Kidney (tissue), 14 donors: ENCODE data around the gene BARX1. TPM values are rescaled to one million over a fixed set of nuclear protein-coding genes. Genes with fewer than 3 reads are reported as not detected.
A peak's percentile ranks its signal among the peaks of the same experiment; 100 is the strongest.
"Not testable (repeated sequence)": the region's sequence is repeated elsewhere in the genome, so short reads cannot be mapped to it uniquely, and the experiment has no call there.

Source experiments
- DNase-seq, 5 donors: peaks; one replicate each; pipeline ENCODE4 v3.0.0-alpha.2; 2013 to 2020
- FAIRE-seq: peaks from 2 replicates; lab custom pipeline; 2012; peaks lifted over from hg19 to GRCh38; lab: Jason Lieb, UNC
- H3K27ac ChIP-seq, 2 donors: one replicate each; pipeline ENCODE4 v1.7.0; 2013; ENCODE audit warnings: low read depth in 2 of 2, low read length in 2 of 2, inconsistent platforms in 1 of 2
- H3K27me3 ChIP-seq: one replicate; pipeline ENCODE4 v1.7.1; 2013; ENCODE audit warnings: low read length, inconsistent platforms; ENCODE audit not compliant: control insufficient read depth, insufficient read depth
- H3K36me3 ChIP-seq, 3 donors: one replicate each; pipeline versions ENCODE4 v1.7.0 to v1.7.1; 2013; ENCODE audit warnings: low read length in 3 of 3, control low read depth in 1 of 3, inconsistent platforms in 1 of 3; ENCODE audit not compliant: insufficient read depth in 3 of 3, control insufficient read depth in 2 of 3
- H3K4me1 ChIP-seq, 3 donors: one replicate each; pipeline versions ENCODE4 v1.7.0 to v1.7.1; 2013; ENCODE audit warnings: low read length in 3 of 3, inconsistent platforms in 1 of 3, low read depth in 1 of 3; ENCODE audit not compliant: control insufficient read depth in 2 of 3, insufficient read depth in 2 of 3
- H3K4me3 ChIP-seq, 3 donors: one replicate each; pipeline versions ENCODE4 v1.7.0 to v1.8.1; 2013; ENCODE audit warnings: low read length in 3 of 3, control low read depth in 1 of 3, inconsistent platforms in 1 of 3
- H3K9ac ChIP-seq, 3 donors: one replicate each; pipeline versions ENCODE4 v1.7.0 to v1.7.1; 2013; ENCODE audit warnings: low read length in 3 of 3, control low read depth in 1 of 3, inconsistent platforms in 1 of 3
- H3K9me3 ChIP-seq, 3 donors: one replicate each; pipeline versions ENCODE4 v1.7.0 to v1.7.1; 2013; ENCODE audit warnings: low read length in 3 of 3, control low read depth in 1 of 3, inconsistent platforms in 1 of 3; ENCODE audit not compliant: control insufficient read depth in 2 of 3, insufficient read depth in 1 of 3
- intact Hi-C: fragments of 100-400 bp; cut with DNase I; formaldehyde crosslinking; loops from one replicate; pipeline ENCODE4 v1.11.1; 2022
- polyA plus RNA-seq: library from polyadenylated mRNA; stranded (reverse); fragments of 350-450 nt; fragmentation: Illumina TruSeq; extraction: RNeasy Lipid Tissue Mini Kit (QIAGEN cat#74804); gene quantifications from one replicate; pipeline ENCODE4 v1.2.3, GENCODE V29; 2014; ENCODE audit warnings: low read depth, low replicate concordance; ENCODE audit not compliant: insufficient read depth
- total RNA-seq: library from RNA; stranded (reverse); fragmentation: NEBNext Ultra II Directional; extraction: Animal tissue kit (Norgen Biotek cat#: 25700); gene quantifications from one replicate; pipeline ENCODE4 v1.2.1, GENCODE V29; 2021
- TF ChIP-seq, protein P1 (sequence below): IDR thresholded peaks from 3 replicates; pipeline ENCODE4 v1.5.1; 2012; ENCODE audit warnings: mild to moderate bottlenecking, moderate library complexity, borderline replicate concordance; ENCODE audit not compliant: insufficient read depth; ENCODE audit errors: extremely low read depth
- donor health status: control.
- donor health status: control.
- donor health status: control.
- donor health status: control.
- donor health status: control.
- donor health status: DM: yes; HTN: yes; CAD: no.
- donor health status: Normal renal cell carcinoma (clear cell type).

Gene BARX1
- total and polyA plus RNA-seq, 2 donors from 2014 or later = not detected

DNA sequence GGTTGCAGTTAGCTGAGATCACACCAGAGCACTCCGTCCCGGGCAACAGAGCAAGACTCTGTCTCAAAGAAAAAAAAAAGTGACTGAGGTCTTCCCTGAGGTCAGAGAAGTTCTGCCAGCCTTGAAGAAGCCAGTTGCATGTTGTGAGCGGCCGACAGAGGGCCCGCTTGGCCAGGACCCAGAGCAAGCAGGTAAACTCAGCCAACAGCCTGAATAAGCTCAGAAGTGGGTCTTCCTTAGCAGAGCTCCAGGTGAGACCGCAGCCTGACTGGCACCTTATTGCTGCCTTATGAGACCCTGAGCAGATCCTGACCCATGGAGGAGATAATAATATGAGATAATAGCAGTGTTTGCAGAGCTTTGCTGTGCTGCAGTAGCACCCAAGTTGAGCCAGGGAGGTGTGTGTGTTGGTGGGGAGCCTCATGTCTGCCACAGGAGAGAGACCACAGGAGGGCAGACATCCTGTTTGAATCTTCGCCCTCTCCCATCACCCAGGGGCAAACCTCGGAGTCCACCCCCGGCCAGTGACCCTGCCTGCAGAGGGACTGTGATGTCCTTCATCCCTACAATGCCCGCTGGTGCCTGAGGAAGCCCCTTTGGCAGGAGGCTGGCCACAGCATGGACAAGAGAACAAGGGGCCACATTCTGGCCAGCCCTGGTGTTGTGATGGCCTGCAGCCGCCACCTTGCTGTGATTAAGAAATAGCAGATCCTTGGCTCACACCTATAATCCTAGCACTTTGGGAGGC is 10.8 kb upstream of the BARX1 start:
- Histone ChIP-seq H3K27me3 (peaks cover 15% of the 10 kb centered on the region), H3K36me3 (no peaks in the 10 kb centered on the region), H3K9ac (no peak overlapping the region), H3K4me3 (no peak overlapping the region), H3K27ac (no peak overlapping the region), H3K9me3 (no peaks in the 10 kb centered on the region), H3K4me1 (peaks cover 0 to 2% (median 0%) of the 10 kb centered on the region in 3 donors)
- no peak for FAIRE-seq
- DNase-seq = no peak
- TF ChIP-seq, protein P1, sequence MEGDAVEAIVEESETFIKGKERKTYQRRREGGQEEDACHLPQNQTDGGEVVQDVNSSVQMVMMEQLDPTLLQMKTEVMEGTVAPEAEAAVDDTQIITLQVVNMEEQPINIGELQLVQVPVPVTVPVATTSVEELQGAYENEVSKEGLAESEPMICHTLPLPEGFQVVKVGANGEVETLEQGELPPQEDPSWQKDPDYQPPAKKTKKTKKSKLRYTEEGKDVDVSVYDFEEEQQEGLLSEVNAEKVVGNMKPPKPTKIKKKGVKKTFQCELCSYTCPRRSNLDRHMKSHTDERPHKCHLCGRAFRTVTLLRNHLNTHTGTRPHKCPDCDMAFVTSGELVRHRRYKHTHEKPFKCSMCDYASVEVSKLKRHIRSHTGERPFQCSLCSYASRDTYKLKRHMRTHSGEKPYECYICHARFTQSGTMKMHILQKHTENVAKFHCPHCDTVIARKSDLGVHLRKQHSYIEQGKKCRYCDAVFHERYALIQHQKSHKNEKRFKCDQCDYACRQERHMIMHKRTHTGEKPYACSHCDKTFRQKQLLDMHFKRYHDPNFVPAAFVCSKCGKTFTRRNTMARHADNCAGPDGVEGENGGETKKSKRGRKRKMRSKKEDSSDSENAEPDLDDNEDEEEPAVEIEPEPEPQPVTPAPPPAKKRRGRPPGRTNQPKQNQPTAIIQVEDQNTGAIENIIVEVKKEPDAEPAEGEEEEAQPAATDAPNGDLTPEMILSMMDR = no peak
- intact Hi-C loops = loop anchor here (10.0 kb wide), 1 partner anchor 281 kb away; no protein-coding TSS in a partner anchor

DNA sequence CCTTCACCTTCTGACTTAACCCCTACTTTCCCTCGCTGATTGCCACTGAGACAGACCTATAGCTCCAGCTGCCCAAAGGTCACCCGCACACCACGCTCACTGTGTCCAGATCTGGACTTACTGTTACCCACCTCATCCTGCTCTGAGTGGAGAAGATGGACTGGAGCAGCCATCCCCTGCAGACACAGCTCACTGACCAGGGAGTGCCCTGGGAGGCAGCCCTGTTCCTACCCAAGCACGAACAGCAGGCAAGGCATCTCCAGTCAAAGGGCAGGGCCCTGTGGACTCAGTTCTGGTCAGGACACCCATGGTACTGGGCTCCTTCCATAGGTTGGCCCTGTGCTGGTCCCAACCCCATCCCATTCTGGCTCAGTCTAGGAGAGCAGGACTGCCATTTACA is 9.5 kb upstream of the BARX1 start:
- Histone ChIP-seq H3K4me3 (no peak overlapping the region), H3K9me3 (no peaks in the 10 kb centered on the region), H3K36me3 (no peaks in the 10 kb centered on the region), H3K9ac (no peak overlapping the region), H3K27me3 (peaks cover 28% of the 10 kb centered on the region), H3K27ac (no peak overlapping the region), H3K4me1 (peaks cover 0 to 5% (median 0%) of the 10 kb centered on the region in 3 donors)
- intact Hi-C loops = loop anchor here (10.0 kb wide), 1 partner anchor 280 kb away; no protein-coding TSS in a partner anchor
- FAIRE-seq (no peak), DNase-seq (no peak)
- TF ChIP-seq, protein P1 = no peak

DNA sequence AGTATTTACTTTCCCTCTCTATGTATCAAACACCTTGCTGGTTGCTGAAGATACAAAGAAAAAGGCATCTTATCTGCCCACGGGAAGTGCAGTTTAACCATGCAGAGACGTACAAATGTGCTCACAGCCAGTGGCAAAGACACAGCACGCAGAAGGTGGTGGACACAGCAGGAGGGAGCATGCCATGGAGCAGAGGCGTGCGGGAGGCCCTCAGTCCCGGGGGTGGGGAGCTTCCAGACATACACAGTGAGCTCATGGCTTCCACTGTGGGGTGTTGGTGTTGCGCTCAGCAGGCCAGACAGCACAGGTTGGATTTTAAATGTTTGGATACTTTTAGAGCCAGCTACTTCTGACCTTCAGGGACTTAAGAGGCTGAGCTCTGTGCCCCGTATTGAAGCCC is 8.8 kb upstream of the BARX1 start:
- FAIRE-seq (no peak), DNase-seq (peak in 1 of 5 donors; percentile 39)
- intact Hi-C loops = loop anchor here (10.0 kb wide), 1 partner anchor 279 kb away; no protein-coding TSS in a partner anchor
- no peak overlapping the region for H3K4me3 ChIP-seq
- no peak overlapping the region for H3K9ac ChIP-seq
- TF ChIP-seq, protein P1 = no peak
- no peaks in the 10 kb centered on the region for H3K9me3 ChIP-seq
- peaks cover 32% of the 10 kb centered on the region for H3K27me3 ChIP-seq
- H3K4me1 ChIP-seq = peaks cover 0 to 6% (median 1%) of the 10 kb centered on the region in 3 donors
- H3K36me3 ChIP-seq = no peaks in the 10 kb centered on the region
- no peak overlapping the region for H3K27ac ChIP-seq

DNA sequence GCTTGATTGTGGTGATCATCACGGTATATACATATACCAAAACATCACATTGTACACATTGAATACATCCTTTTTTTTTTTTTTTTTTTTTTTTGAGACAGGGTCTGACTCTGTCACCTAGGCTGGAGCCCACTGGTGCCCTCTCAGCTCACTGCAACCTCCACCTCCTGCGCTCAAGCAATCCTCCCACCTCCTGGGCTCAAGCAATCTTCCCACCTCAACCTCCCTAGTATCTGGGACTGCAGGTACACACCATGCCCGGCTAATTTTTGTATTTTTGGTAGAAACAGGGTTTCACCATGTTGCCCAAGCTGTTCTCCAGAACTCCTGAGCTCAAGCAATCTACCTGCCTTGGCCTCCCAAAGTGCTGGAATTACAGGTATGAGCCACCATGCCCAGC is 8.3 kb upstream of the BARX1 start:
- FAIRE-seq, H3K9ac ChIP-seq, H3K4me3 ChIP-seq, H3K4me1 ChIP-seq, DNase-seq, H3K9me3 ChIP-seq, H3K36me3 ChIP-seq, H3K27ac ChIP-seq: not testable (repeated sequence)
- H3K27me3 ChIP-seq = peaks cover 35% of the 10 kb centered on the region
- intact Hi-C loops = loop anchor here (10.0 kb wide), 1 partner anchor 279 kb away; no protein-coding TSS in a partner anchor
